T-helper 2 cell treated with Interferon-gamma antibody and Interleukin-4, amounts not matched to agents 100 ng/mL and 5 ng/mL, for 36 hours (primary cell): ENCODE data around the gene TRAP1. TPM values are rescaled to one million over a fixed set of nuclear protein-coding genes. Genes with fewer than 3 reads are reported as not detected.

ENCODE experiments used
- intact Hi-C: fragments of 100-400 bp; cut with micrococcal nuclease; formaldehyde crosslinking; loops from one replicate; pipeline ENCODE4 v1.15.1; 2023
- total RNA-seq: library from RNA; stranded (reverse); gene quantifications from 2 replicates; pipeline ENCODE4 v1.2.3, GENCODE V29; 2022

The TRAP1 gene
- total RNA-seq, 1 donor from 2014 or later, result 132 TPM

DNA sequence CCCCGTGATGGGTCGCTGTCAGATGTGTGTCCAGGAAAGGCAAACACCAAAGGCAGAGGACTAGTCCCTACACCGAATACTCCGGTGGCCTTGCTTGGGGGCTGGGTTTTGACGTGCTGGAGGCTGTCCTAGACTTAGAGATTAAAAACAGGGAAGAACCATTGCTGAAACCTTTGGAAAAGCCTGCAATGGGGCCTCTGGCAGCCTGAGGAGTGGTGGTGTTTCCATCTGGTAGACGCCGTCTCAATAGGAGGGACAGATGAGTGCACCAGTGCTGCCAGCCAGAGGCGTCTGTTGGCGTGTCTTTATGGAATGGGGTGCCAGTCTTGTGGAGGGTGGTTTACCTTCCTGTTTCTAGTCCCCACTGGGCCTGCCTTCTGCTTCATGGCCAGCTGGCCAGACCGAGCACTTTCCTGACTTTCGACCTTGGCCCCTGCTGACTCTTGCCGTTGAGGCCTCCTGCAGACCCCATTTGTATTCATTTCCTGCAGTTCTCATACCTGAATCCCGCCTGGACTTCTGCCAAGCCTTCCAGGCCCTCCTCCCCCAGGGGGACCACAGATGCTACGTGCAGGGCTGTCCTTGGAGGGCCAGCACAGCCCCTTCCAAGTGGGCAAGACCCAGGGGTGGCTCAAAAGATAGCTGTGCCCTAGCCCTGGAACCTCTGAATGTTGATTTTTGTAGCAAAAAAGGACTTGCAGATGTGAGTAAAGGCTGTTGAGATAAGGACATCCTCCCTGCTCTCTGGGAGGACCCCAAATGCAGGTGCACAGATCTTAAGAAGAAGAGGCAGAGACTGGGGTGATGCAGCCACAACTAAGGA is 64.7 kb downstream of the TRAP1 start:
- intact Hi-C loops, result loop anchor here (10.0 kb wide), 1 partner anchor 78 kb away; the partner anchor contains the start of gene NLRC3

DNA sequence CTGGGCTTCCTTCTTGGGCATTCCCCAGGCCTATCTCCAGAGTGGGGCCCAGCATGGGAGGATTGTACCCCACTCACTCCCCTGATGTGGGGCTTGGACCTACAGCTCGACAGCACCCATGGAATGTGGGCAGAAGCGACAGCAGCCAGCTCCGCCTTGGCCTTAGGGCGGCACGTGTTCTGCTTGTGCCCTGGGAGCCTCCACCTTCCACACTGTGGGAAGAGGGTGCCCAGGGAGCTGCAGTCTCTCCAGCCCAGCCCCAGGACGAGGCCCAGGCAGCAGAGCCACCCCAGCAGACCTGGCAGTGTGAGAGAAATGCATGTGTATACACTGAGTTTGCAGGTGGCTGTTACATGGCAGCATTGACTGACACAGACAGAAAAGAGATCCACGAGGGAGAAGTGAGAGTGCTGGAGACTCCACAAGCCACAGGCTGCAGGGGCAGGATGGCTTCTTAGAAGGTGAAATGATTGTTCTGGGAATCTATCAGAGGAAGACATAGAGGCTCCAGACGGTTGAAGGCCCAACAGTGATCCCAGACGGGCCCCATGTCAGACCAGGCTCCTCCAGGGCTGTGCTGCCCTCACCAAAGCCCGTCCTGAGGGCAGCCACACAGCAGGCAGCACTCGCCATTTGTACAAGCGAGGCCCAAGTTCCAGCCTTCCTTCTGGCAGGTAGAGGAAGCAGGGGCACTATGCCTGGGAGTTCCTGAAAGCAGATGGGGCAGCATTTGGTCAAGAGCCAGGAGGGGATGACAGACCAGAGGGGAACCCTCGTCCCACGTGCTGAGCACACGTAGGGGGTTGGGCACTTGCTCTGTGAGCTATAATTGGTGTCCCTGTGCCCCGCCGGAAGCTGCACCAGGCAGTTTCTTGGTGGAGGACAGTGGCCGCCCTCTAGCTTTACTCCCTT is 65.6 kb downstream of the TRAP1 start:
- intact Hi-C loops, result loop anchor here (10.0 kb wide), 1 partner anchor 77 kb away; the partner anchor contains the start of gene NLRC3

DNA sequence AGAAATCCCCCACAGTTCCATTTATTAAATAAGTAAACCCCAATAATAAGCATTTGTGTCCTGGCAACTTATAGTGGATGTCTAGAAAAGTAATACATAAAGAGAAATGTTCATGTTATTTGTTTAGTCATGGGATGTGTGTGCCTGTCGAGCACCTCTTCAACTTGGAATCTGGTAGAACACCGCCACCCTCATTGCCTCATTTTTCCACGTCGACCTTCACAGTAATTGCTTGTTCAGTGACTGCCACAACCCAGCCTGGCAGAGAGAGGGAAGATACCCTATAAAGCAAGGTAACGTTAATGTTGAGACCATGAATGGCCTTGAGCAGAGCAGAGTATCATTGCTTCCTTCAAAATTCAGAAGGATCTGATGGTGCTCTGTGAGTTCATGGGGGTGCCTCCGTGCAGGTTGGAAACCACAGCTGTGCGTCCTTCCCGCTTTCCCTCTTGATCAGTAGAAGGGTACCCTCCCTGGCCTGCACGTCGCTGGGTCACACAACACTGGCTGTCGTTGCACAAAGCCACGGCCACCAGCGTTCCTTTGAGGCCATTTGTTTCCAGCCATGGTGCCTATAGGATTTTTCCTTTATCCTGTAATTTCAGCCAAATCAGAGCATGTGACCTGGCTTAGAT is 66.6 kb downstream of the TRAP1 start:
- intact Hi-C loops, result loop anchor here (10.0 kb wide), 1 partner anchor 76 kb away; the partner anchor contains the start of gene NLRC3

DNA sequence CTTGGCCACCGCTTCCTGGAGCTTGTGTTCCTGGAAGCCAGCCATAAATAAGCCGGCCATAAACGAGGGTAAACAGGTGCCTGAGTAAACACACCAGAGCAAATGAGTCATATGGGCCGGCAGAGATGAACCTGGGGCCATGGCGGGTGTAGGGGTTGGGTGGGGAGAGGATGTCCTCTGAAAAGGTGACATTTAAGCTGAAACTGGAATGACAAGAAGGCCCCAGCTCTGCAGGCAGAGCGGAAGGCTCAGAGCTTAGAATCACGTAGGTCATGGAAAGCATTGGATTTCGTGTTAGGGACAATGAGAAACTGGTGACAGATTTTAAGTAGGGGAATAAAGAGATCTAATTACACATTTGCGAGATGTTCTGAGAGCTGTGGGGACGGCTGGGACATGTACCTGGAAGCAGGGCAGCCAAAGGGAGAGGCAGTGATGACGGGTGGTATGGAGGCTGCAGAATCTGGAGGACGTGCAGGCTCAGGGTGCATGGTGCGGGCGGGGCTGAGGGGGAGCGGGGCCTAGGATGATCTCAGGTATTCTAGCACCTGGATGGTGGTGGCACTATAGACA is 70.9 kb downstream of the TRAP1 start:
- intact Hi-C loops, result no loop called here

DNA sequence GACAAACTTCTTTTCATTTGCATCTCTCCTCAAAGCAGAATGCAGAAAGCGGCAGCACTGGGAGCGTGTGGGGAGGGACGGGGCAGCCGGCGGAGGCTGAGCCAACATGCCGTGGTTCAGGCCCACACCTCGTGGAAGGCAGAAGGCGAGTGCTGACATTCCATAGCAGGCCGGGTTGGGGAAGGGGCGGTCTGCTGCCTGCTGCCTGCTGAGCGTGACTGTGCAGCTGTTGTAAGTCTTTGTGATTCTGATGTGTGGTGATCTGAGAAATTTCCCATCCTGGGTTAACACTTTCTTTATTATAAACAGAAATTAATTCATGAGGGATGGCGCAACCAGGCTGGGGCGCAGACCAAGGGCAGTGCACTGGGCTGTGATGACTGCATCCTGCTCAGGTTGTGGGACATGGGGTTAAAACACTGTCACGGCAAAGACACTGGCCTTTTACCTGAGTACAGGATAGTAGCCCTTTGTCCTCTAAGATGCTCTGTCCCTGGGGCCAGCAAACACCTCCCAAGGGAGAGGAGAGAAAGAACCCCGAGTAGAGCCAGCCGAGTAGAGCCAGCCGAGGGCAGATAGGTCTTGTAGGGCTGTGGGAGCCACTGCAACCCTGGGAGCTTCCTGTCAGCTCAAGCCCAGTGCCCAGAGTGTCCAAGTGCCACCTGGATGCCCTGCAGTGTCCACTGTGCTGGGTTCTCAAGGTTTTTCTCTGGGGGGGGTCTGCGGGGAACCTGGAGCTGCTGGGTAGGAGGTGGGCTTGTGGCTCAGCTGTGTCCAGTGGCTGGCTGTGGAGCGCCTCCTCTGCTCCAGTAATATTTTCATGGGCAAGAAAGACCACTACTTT is 71.6 kb downstream of the TRAP1 start:
- intact Hi-C loops, result no loop called here

DNA sequence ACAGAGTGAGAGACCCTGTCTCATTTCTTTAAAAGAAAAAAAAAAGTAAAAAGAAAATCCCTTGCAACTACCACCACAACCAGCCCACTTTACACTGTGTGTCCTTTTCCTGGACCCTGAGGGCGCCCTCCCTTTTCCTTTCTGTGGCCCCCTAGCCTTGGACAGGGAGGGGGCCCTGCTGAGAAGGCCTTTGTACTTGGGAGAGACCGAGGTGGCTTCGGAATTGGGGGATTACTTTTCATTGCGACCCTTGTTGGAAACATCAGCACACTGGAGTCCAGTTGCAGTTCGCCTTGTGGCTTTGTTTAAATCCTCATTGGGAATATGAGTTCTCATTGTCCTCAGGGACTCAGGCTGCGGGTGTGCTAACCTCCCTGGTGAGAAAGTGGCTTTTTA is 72.2 kb downstream of the TRAP1 start:
- intact Hi-C loops, result no loop called here

DNA sequence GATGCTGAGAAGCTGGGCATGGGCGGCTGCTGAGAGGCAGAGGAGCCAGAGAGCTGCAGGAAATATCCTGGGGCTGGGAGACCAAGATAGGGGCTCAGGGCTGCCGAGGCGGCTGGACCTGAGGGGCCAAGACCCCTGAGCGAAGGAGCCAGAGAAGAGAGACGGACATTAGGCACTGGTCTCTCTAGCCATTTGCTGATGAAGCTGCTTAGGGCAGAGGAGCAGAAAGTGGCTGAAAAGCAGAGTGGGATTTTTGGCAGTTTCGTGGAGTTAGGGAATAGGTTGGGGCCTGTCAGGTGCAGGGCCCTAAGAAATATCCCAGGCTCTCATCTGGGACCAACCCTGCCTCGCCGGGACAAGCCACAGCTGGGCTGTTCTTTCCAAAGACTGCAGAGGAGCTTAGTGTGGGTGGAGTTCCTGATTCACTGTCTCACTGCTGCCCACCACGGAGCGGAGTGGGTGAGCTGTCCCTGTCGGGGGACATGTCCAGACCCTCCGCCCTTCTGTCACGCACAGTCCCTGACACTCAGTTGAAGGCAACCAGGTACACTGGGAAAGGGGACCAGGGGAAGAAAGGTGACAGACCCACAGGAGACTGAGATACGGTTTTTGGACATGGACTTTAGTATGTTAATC is 74.1 kb downstream of the TRAP1 start:
- intact Hi-C loops, result no loop called here

DNA sequence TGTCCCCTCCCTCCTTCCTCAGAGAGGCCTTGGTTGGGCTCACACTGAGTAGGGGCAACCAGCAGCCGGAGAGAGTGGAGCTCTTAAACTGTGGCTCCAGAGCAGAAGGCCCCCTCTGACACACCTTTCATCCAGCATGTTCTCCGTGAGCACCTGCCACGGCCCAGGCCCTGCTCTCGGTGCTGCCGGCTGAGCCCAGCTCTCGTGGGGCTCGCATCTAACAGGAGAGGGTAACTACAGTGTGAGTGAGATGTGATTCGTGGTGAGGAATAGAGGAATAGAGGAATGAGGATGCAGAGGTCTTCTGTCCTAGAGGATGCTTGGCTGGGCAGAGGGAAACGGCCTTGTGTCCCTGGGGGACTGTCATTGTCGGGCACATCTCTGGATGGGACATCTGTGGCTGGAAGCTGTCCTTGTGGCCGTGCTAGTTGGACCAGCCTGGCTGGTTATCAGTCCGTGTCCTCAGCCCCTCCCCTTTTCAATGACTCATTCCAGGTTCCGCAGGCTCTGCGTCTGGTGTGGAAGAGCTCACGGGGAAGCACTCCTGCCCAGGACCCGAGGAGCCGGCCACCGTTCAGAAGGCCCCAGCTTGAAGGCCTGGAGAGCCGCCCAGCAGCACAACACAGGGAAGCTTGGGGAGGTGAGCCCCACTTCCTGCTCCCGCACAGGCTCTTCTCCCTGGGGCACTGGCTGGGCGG is 74.8 kb downstream of the TRAP1 start:
- intact Hi-C loops, result no loop called here

DNA sequence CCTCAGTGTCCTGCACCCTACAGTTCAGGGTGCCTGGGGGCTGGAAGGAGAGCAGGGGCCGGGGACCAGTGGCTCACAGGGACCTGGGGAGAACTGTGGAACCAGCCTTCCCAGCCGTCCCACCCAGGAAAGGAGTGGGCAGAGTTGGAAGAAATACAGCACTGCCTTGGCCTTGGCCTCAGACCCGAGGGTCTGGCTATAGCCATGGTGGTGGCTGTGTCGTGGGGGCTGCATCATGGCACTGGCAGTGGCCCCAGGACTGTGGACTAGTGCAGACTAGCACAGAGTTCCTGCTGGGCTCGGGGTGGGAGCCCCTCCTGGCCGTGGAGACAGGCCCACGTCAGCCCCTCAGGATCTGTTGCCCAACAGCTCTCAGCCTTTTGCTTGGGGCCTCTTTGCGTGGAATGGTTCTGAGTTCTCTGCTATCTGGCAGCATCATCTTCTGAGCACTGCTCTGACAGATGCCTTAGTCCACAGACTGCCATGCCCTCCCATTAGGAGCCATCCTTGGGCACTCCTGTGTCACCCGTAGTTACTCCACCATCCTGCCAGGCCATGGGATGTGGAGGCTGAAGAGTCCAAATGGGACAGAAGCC is 75.4 kb downstream of the TRAP1 start:
- intact Hi-C loops, result no loop called here

DNA sequence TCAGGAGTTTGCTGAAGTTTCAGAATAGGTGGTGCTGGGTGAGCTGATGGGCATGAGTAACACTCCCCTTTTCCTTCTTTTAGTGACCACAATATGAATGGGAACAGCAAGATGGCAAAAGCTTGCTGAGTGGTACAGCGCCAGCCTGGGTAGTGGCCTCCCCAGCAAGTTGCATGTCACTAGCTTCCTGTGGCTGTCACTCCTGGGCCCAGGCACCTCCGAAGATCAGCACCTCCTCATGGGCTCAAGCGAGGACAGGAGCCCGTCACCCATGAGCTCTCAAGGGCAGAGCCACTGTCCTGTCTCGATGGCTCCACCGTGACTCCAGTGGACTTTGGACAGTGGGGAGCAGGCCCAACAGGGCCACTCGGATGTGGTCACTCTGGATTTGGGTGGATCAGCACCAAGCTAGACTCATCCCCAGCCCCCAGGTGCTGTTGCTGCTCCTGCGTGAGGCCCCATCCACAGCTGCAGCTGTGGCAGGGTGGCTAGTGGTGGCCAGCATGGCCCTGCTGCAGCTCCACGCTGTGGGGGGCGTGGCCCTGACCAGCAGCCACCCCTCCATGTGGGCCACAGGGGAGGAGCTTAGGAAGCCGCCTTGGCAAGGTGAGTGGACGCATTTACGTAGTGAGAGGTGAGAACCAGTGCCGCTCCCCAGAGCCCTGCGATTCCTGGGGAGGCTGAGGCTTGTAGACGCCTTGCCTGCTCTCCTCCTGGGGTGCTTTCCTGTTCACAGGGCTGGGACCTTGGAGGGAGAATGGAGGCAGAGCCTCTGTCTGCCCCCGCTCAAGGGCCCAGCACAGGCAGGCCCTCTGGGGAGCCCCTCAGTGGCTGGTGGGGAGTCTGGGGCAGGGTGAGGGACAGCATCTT is 76.5 kb downstream of the TRAP1 start:
- intact Hi-C loops, result no loop called here

DNA sequence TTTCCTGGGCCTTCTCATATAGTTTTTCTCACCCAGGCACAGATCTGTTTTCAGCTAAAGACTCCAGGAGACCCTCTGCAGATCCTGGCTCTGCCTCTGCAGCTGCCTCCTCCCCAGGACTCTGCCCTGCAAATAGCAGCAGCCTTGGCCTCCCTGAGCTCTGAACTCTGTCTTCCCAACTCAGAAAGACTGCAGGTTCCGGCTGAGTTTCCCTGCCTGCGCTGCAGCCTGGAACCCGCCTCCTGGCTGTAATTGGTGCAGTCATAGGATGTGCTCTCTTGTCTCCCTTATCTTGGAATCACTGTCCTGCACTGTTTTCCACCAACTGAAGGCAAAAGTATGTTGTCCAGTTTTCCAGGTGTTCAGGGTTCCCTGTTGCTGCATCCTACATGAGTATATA is 77.1 kb downstream of the TRAP1 start:
- intact Hi-C loops, result no loop called here

DNA sequence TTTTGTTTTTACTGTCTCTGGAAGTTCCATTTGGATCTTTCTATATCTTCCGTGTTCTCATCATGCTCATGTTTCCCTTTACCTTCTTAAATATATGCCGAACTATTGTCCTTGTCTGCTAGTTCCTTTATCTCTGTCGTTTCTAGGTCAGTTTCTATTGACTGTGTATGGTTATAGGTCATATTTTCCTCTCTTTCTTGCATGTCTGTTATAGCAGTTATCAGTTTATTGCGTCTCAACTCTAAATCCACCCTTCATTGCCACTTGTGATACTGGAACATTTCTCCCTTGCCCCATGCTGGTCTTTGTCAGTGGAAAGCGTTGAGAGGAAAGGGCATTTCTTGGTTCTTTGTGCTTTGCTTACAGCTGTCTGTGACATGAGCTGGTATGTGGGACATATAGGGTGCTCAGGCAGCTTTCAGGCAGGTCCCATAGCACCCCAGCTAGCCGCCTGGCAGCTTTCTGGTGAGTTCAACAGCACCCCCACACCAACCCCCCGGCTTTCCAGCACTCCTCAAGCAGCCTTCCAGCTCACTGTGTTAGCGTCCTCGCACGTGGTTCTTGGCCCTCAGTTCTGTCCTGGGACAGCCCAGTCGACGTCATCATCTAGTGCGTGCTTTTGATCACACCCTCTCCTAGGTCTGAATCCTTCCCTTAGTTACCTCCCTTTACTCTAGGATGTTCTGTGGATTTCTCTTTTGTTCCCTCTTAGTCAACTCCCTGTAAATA is 78.2 kb downstream of the TRAP1 start:
- intact Hi-C loops, result no loop called here

DNA sequence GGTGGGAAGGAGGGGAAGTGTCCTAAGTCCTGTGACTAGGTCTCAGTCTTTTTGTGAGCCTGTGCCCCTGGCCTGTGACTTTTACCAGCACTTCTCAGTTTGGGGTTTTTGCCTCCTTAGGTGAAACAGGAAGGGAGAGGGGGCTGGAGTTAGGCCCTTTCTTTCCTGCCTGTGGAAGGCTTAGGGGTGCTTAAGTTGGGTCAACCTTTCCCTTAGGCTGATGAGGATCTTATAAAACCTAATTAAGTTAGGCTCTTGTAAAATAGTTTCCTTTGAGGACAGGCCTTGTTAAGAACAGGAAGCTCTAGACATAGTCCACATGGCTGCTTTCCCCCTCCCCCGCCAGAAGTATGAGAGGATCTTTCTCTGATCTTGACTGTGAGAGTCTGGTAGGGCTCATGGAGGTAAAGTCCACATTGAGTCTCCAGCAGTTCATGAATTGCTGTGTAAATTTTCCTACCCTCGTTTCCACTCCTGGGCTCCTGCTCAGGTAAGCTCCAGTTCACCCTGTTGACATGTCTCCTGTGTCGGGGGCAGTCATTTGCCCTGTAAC is 79.9 kb downstream of the TRAP1 start:
- intact Hi-C loops, result no loop called here

DNA sequence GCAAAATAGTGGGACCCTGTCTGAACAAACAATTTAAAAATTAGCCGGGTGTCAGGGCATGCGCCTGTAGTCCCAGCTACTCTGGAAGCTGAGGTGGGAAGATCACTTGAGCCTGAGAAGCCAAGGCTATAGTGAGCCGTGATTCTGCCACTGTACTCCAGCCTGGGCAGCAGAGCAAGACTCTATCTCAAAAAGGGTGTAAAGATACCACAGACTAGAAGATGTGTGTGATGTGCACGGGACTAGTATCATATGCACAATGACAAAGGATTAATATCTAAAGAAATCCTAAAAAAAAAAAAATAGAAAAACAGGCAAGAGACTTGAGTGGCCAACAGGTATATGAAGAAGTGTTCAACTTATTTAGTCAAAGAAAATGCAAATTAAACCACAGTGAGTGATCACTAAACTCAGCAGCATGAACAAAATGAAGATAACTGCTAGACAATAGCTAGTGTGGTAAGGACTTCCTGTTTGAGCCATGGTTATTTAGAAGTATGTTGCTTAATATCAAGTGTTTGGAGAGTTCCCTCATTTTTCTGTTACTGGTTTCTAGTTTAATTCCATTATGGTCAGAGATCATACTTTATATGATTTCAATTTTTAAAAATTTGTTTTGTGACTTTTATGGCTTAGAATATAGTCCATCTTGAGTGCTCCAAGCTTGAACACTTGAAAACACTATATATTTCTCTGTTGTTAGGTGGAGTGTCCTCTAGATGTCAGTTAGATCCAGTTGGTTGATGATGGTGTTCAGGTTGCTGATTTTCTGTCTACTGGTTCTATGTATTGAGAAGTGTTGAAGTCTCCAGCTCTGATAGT is 91.2 kb downstream of the TRAP1 start:
- intact Hi-C loops, result no loop called here

DNA sequence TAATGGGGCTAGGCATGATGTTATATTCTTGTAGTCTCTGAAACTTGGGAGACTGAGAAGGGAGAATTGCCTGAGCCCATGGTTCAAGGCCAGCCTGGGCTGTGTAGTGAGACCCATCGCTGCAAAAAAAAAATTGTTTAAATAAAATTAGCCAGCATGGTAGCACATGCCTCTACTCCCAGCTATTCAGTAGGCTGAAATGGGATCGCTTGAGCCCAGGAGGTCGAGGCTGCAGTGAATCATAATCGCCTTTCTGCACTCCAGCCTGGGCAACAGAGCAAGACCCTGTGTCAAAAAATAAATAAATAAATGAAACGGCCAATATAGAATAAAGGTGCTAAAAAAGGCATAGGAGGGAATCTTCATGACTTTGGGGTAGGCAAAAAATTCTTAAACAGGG is 92.0 kb downstream of the TRAP1 start:
- intact Hi-C loops, result no loop called here

DNA sequence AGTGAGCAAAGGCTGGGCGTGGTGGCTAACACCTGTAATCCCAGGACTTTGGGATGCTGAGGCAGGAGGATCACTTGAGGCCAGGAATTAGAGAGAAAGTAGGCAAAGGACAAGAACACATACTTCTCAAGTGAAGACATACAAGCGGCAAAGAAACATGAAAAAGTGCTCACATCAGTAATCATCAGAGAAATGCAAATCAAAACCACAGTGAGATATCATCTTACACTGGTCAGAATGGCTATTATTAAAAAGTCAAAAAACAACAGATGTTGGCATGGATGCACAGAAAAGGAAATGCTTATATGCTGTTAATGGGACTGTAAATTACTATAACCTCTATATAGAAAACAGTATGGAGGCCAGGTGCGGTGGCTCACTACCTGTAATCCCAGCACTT is 93.7 kb downstream of the TRAP1 start:
- intact Hi-C loops, result no loop called here
